DMS114 treated with DMSO at 0.1 percent for 48 hours (cell line): ENCODE measurements around the gene CYTH2.
A peak's percentile ranks its signal among the peaks of the same experiment; 100 is the strongest.
"Not testable (repeated sequence)": the region's sequence is repeated elsewhere in the genome, so short reads cannot be mapped to it uniquely, and the experiment has no call there.

ENCODE experiments used
- DNase-seq: peaks from one replicate; lab custom pipeline; 2025; ENCODE audit not compliant: unreplicated experiment; lab: John Stamatoyannopoulos, UW

Gene CYTH2

GRCh38 chr19:48510421-48511268, 41.5 kb downstream of the CYTH2 start:
- peak; percentile 45 for DNase-seq

- no peak for DNase-seq
Observed at GRCh38 chr19:48511321-48511731, 42.2 kb downstream of the CYTH2 start.

- DNase-seq: peak; percentile 26
Observed at GRCh38 chr19:48511800-48512503, 42.8 kb downstream of the CYTH2 start, which contains the start of gene LMTK3. Gene LMTK3, minus strand, starts transcription at chr19:48511835. Its CDS starts 259 bp downstream, at chr19:48511576.

GRCh38 chr19:48512504-48513288, 43.5 kb downstream of the CYTH2 start:
- no peak for DNase-seq

- DNase-seq: peak; percentile 59
Observed at GRCh38 chr19:48513289-48514122, 44.3 kb downstream of the CYTH2 start.

- no peak for DNase-seq
Observed at GRCh38 chr19:48514123-48514458, 44.9 kb downstream of the CYTH2 start.

GRCh38 chr19:48516536-48516935, 47.4 kb downstream of the CYTH2 start:
- DNase-seq: no peak

GRCh38 chr19:48518207-48518606, 49.0 kb downstream of the CYTH2 start:
- DNase-seq: no peak

- DNase-seq: not testable (repeated sequence)
Observed at GRCh38 chr19:48519426-48519825, 50.3 kb downstream of the CYTH2 start.

- DNase-seq: no peak
Observed at GRCh38 chr19:48520134-48520533, 51.0 kb downstream of the CYTH2 start.

- DNase-seq: no peak
Observed at GRCh38 chr19:48524221-48524620, 55.1 kb downstream of the CYTH2 start.

- no peak for DNase-seq
Observed at GRCh38 chr19:48524732-48525131, 55.6 kb downstream of the CYTH2 start.

- no peak for DNase-seq
Observed at GRCh38 chr19:48529156-48529555, 60.0 kb downstream of the CYTH2 start.

- no peak for DNase-seq
Observed at GRCh38 chr19:48530066-48530720, 61.0 kb downstream of the CYTH2 start.

GRCh38 chr19:48530770-48531169, 61.6 kb downstream of the CYTH2 start:
- DNase-seq: no peak
